Neural progenitor cell (in vitro differentiated cells): Measurements from ENCODE around the gene IL1R2. TPM values are rescaled to one million over a fixed set of nuclear protein-coding genes. Genes with fewer than 3 reads are reported as not detected.

Experiments used
- DNase-seq: peaks from one replicate; pipeline ENCODE4 v3.0.0-alpha.2; 2016; ENCODE audit warnings: low spot score
- H2AFZ ChIP-seq: fragments of 200-600 bp; sonication (generic); replicated peaks from 2 replicates; pipeline ENCODE4 v1.6.1; 2016; ENCODE audit warnings: antibody characterized with exemption
- H3F3A ChIP-seq: fragments of 200-600 bp; sonication (generic); 2 replicates; pipeline ENCODE4 v1.6.1; 2016; ENCODE audit warnings: antibody characterized with exemption, low read depth
- H3K27ac ChIP-seq: fragments of 200-600 bp; sonication (generic); 2 replicates; pipeline ENCODE4 v1.5.1; 2016; ENCODE audit warnings: mild to moderate bottlenecking
- H3K27me3 ChIP-seq: fragments of 200-600 bp; sonication (generic); 2 replicates; pipeline ENCODE4 v1.6.1; 2016; ENCODE audit warnings: mild to moderate bottlenecking, moderate library complexity
- H3K36me3 ChIP-seq: fragments of 200-600 bp; sonication (generic); 2 replicates; pipeline ENCODE4 v1.5.1; 2016
- H3K4me1 ChIP-seq: fragments of 200-600 bp; sonication (generic); 2 replicates; pipeline ENCODE4 v1.6.1; 2016; ENCODE audit warnings: mixed run types
- H3K4me2 ChIP-seq: fragments of 200-600 bp; sonication (generic); 2 replicates; pipeline ENCODE4 v1.6.1; 2016
- H3K4me3 ChIP-seq: fragments of 200-600 bp; sonication (generic); 2 replicates; pipeline ENCODE4 v1.5.1; 2016
- H3K79me2 ChIP-seq: fragments of 200-600 bp; sonication (generic); 2 replicates; pipeline ENCODE4 v1.6.1; 2016; ENCODE audit warnings: low read depth
- H3K9ac ChIP-seq: fragments of 200-600 bp; sonication (generic); 2 replicates; pipeline ENCODE4 v1.6.1; 2016
- H3K9me3 ChIP-seq: fragments of 200-600 bp; sonication (generic); 2 replicates; pipeline ENCODE4 v1.5.1; 2016; ENCODE audit warnings: low read depth
- H4K20me1 ChIP-seq: fragments of 200-600 bp; sonication (generic); 2 replicates; pipeline ENCODE4 v1.6.1; 2016; ENCODE audit warnings: low read depth
- H3K27ac Mint-ChIP-seq: 3 replicates; pipeline ENCODE4 v1.8.0; 2021; ENCODE audit warnings: mixed read lengths
- H3K27me3 Mint-ChIP-seq: 2 replicates; pipeline ENCODE4 v1.8.0; 2022; ENCODE audit warnings: low read depth, mild to moderate bottlenecking, inconsistent platforms, moderate library complexity, mixed read lengths; ENCODE audit not compliant: insufficient read depth
- H3K36me3 Mint-ChIP-seq: 3 replicates; pipeline ENCODE4 v1.8.0; 2021; ENCODE audit warnings: mixed read lengths
- H3K4me1 Mint-ChIP-seq: 3 replicates; pipeline ENCODE4 v1.8.0; 2021; ENCODE audit warnings: mixed read lengths
- H3K4me3 Mint-ChIP-seq: 3 replicates; pipeline ENCODE4 v1.8.0; 2021; ENCODE audit warnings: mild to moderate bottlenecking, moderate library complexity, mixed read lengths
- H3K9me3 Mint-ChIP-seq: 3 replicates; pipeline ENCODE4 v1.8.0; 2020; ENCODE audit warnings: mixed read lengths
- EZH2 ChIP-seq: fragments of 200-600 bp; sonication (generic); IDR thresholded peaks from 2 replicates; pipeline ENCODE4 v1.6.1; 2017; ENCODE audit warnings: antibody characterized with exemption, mild to moderate bottlenecking, moderate library complexity
- EZH2phosphoT487 ChIP-seq: fragments of 200-600 bp; sonication (generic); IDR thresholded peaks from 2 replicates; pipeline ENCODE4 v1.6.1; 2017; ENCODE audit warnings: antibody characterized with exemption
- total RNA-seq: library from RNA; depleted of rRNA; stranded (reverse); fragments of >200 nt; gene quantifications from 2 replicates; pipeline ENCODE4 v1.2.3, GENCODE V29; 2015; ENCODE audit warnings: low replicate concordance
- TF ChIP-seq, protein P1 (sequence below): fragments of 200-600 bp; sonication (generic); IDR thresholded peaks from 2 replicates; pipeline ENCODE4 v1.5.1; 2017; ENCODE audit warnings: antibody characterized with exemption, mild to moderate bottlenecking

Gene IL1R2
- total RNA-seq, 1 donor from 2014 or later: not detected

DNA sequence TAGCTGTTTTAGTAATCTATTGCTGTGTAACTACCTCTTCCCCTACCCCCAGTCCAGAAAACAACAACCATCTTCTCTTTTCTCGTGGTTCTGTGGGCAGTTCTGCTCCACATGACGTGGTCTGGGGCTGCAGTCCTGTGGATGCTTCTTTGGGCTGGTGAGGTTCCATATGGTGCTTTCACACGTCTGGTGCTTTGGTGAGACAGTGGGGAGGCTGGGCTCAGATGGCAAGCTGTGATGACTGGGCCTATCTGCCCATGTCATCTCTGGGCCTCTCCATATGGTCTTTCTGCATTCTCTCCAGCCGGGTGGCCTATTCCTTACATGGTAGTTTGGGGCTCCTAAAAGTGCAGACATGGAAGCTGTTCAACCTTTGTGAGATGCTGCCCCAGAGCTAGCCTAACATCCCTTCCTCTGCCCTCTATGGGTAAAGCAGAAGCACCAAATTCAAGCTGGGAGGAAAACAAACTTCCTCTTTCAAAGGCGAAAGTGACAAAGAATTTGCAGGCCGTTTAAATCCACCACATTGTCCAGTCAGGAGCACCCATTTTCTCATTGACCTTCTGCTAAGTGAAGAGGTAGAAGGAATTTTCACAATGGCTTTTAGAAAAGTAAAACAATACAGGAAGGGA, 82.5 kb downstream of the IL1R2 start:
- Histone ChIP-seq H3K9ac (no peak overlapping the region), H3K9me3 (no peaks in the 10 kb centered on the region), H2AFZ (no peak overlapping the region), H3F3A (no peaks in the 10 kb centered on the region), H3K27ac (no peak overlapping the region), H3K4me1 (no peaks in the 10 kb centered on the region), H3K36me3 (no peaks in the 10 kb centered on the region), H3K79me2 (no peaks in the 10 kb centered on the region), H3K4me3 (no peak overlapping the region), H3K4me2 (no peak overlapping the region), H4K20me1 (no peaks in the 10 kb centered on the region), H3K27me3 (no peaks in the 10 kb centered on the region)
- Mint-ChIP-seq H3K27ac (no peak overlapping the region), H3K4me1 (no peaks in the 10 kb centered on the region), H3K27me3 (peaks cover 8% of the 10 kb centered on the region), H3K4me3 (no peak overlapping the region), H3K36me3 (no peaks in the 10 kb centered on the region), H3K9me3 (peaks cover 4% of the 10 kb centered on the region)
- no peak for DNase-seq
- TF ChIP-seq, protein P1, sequence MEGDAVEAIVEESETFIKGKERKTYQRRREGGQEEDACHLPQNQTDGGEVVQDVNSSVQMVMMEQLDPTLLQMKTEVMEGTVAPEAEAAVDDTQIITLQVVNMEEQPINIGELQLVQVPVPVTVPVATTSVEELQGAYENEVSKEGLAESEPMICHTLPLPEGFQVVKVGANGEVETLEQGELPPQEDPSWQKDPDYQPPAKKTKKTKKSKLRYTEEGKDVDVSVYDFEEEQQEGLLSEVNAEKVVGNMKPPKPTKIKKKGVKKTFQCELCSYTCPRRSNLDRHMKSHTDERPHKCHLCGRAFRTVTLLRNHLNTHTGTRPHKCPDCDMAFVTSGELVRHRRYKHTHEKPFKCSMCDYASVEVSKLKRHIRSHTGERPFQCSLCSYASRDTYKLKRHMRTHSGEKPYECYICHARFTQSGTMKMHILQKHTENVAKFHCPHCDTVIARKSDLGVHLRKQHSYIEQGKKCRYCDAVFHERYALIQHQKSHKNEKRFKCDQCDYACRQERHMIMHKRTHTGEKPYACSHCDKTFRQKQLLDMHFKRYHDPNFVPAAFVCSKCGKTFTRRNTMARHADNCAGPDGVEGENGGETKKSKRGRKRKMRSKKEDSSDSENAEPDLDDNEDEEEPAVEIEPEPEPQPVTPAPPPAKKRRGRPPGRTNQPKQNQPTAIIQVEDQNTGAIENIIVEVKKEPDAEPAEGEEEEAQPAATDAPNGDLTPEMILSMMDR: no peak
- TF ChIP-seq EZH2: no peak
- TF ChIP-seq EZH2phosphoT487: no peak

DNA sequence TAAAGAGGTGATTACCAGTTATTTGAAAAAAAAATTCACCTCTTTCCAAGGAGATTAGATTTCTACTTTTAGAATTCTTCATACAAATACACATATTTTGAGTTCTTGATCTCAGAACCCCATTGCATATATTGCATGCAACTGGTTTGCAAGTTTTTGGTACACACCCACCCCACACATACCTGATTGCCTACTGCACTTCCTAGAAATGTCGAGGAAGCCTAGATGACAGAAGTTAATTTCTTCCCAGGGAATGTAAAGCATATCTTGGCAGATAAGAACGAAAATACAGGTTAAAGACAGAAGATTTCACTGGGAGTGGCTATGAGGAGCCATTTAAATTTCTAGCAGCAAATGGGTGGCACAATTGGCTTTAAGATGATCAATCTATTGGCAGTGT, 83.7 kb downstream of the IL1R2 start:
- Mint-ChIP-seq H3K4me3 (no peak overlapping the region), H3K4me1 (no peaks in the 10 kb centered on the region), H3K27ac (no peak overlapping the region), H3K9me3 (peaks cover 4% of the 10 kb centered on the region), H3K36me3 (no peaks in the 10 kb centered on the region), H3K27me3 (peaks cover 8% of the 10 kb centered on the region)
- Histone ChIP-seq H3K4me1 (no peaks in the 10 kb centered on the region), H3K36me3 (no peaks in the 10 kb centered on the region), H3K9me3 (no peaks in the 10 kb centered on the region), H3K4me2 (no peak overlapping the region), H3K27ac (no peak overlapping the region), H3K9ac (no peak overlapping the region), H3K4me3 (no peak overlapping the region), H2AFZ (no peak overlapping the region), H3K27me3 (no peaks in the 10 kb centered on the region), H4K20me1 (no peaks in the 10 kb centered on the region), H3K79me2 (no peaks in the 10 kb centered on the region), H3F3A (no peaks in the 10 kb centered on the region)
- TF ChIP-seq EZH2phosphoT487 (no peak), EZH2 (no peak)
- TF ChIP-seq, protein P1: no peak
- no peak for DNase-seq

DNA sequence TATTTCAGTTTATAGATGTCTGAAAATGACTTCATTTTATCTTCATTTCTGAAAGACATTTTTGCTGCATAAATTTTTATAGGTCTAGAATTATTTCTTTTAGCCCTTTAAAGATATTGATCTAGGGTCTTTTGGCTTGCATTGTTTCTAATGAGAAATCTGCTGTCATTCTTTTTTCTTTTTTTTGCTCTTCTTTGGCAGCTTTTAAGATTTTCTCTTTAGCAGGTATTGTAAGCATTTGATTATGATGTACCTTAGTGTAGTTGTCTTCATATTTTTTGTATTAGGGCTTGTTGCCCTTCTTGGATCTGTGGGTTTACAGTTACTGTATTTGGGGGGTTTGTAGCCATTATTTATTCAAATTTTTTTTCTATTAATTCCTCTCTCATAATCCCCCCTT, 84.8 kb downstream of the IL1R2 start:
- no peaks in the 10 kb centered on the region for H4K20me1 ChIP-seq
- H3K27me3 ChIP-seq: no peaks in the 10 kb centered on the region
- peaks cover 4% of the 10 kb centered on the region for H3K9me3 Mint-ChIP-seq
- no peak overlapping the region for H3K9ac ChIP-seq
- no peak overlapping the region for H2AFZ ChIP-seq
- H3K27ac ChIP-seq: no peak overlapping the region
- no peaks in the 10 kb centered on the region for H3K4me1 Mint-ChIP-seq
- H3K4me2 ChIP-seq: no peak overlapping the region
- H3K4me3 ChIP-seq: no peak overlapping the region
- H3F3A ChIP-seq: no peaks in the 10 kb centered on the region
- H3K4me1 ChIP-seq: no peaks in the 10 kb centered on the region
- no peak overlapping the region for H3K27ac Mint-ChIP-seq
- no peaks in the 10 kb centered on the region for H3K36me3 Mint-ChIP-seq
- no peaks in the 10 kb centered on the region for H3K9me3 ChIP-seq
- no peaks in the 10 kb centered on the region for H3K79me2 ChIP-seq
- no peaks in the 10 kb centered on the region for H3K36me3 ChIP-seq
- TF ChIP-seq, protein P1: no peak
- no peak for TF ChIP-seq EZH2phosphoT487
- TF ChIP-seq EZH2: no peak
- peaks cover 4% of the 10 kb centered on the region for H3K27me3 Mint-ChIP-seq
- no peak overlapping the region for H3K4me3 Mint-ChIP-seq
- DNase-seq: no peak

Other genes starting within 250 kb of the IL1R2 start
- gene IL1R1, start 150.8 kb downstream of the IL1R2 start, total RNA-seq: 0.34 and 1.7 TPM in 2 replicates
- not detected in 2 replicates for gene IL1RL2, start 195.1 kb downstream of the IL1R2 start, total RNA-seq